ENCODE data around the gene MAP1LC3B. TPM values are rescaled to one million over a fixed set of nuclear protein-coding genes. Genes with fewer than 3 reads are reported as not detected.

Gene MAP1LC3B
- total and polyA plus RNA-seq, 2 of the 8 experiments (the other 6 are each of a cell fraction or from before 2014, with no cell fraction given): 29.5 to 48.5 TPM

DNA sequence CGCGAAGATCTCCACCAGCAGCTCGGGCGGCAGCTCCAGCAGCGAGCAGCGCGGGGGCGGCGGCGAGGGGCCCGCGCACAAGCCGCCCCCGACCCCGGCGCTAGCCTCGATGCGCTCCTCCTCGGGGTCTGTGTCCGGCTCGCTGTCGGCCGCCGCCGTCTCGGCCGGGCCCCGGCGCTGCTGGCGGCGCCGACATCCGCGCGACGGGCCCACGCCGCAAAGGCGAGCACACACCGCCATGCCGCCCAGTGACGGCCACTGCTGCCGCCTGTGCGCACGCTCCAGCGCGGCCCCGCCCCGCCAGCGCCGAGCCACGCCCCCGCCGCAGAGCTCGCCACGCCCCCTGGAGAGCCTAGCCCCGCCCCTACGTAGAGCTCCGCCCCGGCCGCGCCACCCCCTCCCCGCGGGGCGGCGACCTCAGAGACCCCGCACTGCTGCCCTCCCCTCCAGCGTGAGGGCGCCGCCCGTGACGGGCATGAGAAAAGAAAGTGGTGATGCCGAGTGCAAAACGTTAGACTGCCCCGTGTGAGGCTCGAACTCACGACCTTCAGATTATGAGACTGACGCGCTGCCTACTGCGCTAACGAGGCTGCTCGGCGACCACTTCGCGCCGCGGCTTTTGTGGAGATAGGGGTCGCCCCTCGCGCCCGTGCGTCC, 8.5 kb upstream of the MAP1LC3B start, which contains the start of gene FBXO31:
Gene FBXO31, minus strand, starts transcription at position 272 of the 657 bp plus-strand sequence. Its CDS starts 32 bp downstream, at position 240.
- no peaks in the 10 kb centered on the region for H3K36me3 ChIP-seq (ENCODE audit: control insufficient read depth in 2 of 4, insufficient read depth in 4 of 4, low read length in 3 of 4)
- no peak within 1 kb of the TSS for H2BK120ac ChIP-seq (replicated peaks; ENCODE audit: low read depth, low read length)
- H2AFZ ChIP-seq (ENCODE audit: low read length): no peak within 1 kb of the TSS; the same call in 1 of the 2 replicates
- peak within 1 kb of the TSS; percentile 85 for H4K91ac ChIP-seq (replicated peaks; ENCODE audit: insufficient read length, low read length)
- peaks cover 4 to 6% (median 5%) of the 10 kb centered on the region in 4 experiments; a peak in 4 of 7 replicates for H3K4me1 ChIP-seq (replicated peaks in 1 of 4; ENCODE audit: control insufficient read depth in 3 of 4, insufficient read depth in 4 of 4, low read length in 3 of 4)
- H2BK20ac ChIP-seq (ENCODE audit: low read length): no peak within 1 kb of the TSS
- peak within 1 kb of the TSS; percentile 91; the same call in 1 of the 2 replicates for H4K8ac ChIP-seq (ENCODE audit: extremely low read depth, insufficient read depth, low read length)
- H3K9me3 ChIP-seq (ENCODE audit: insufficient read depth in 2 of 2, low read depth in 1 of 2, low read length in 1 of 2): no peaks in the 10 kb centered on the region
- H3K27me3 ChIP-seq (replicated peaks in 1 of 4; ENCODE audit: control insufficient read depth in 3 of 4, extremely low read depth in 1 of 4, insufficient read depth in 3 of 4, low read length in 3 of 4): no peaks in the 10 kb centered on the region
- H3K27ac ChIP-seq (ENCODE audit: low read depth, low read length): peak within 1 kb of the TSS; percentile 71; the same call in 1 of the 2 replicates
- no peak within 1 kb of the TSS for H2BK15ac ChIP-seq (ENCODE audit: low read length)
- H4K20me1 ChIP-seq (replicated peaks in 1 of 2; ENCODE audit: control insufficient read depth in 1 of 2, insufficient read depth in 2 of 2, low read length in 2 of 2): peaks cover 4 to 15% of the 10 kb centered on the region in 2 experiments
- no peak within 1 kb of the TSS for H2AK5ac ChIP-seq (ENCODE audit: low read depth, low read length)
- H3K79me1 ChIP-seq (ENCODE audit: low read depth, low read length): peaks cover 5% of the 10 kb centered on the region
- ChIA-PET POLR2A (ENCODE audit: partially characterized antibody) (interaction anchor here (1.0 to 3.0 kb wide), 8 partner anchors 10 to 78 kb away, joined by 3 to 31 read pairs (median 4); partner anchors contain the start of genes C16orf95 and MAP1LC3B), CTCF (ENCODE audit: partially characterized antibody) (interaction anchor here (1.0 to 2.6 kb wide), 7 partner anchors 11 to 192 kb away, joined by 3 to 8 read pairs (median 4); no protein-coding TSS in a partner anchor)
- no peak within 1 kb of the TSS for H3K56ac ChIP-seq (replicated peaks; ENCODE audit: insufficient read length, low read depth, low read length)
- no peak within 1 kb of the TSS for H3K23ac ChIP-seq (ENCODE audit: insufficient read length)
- no peak within 1 kb of the TSS for H3K4ac ChIP-seq (replicated peaks; ENCODE audit: insufficient read length, low read depth, low read length)
- FAIRE-seq: no peak
- H3K23me2 ChIP-seq (ENCODE audit: low read depth, low read length): peaks cover 7% of the 10 kb centered on the region; the same call in 1 of the 2 replicates
- peaks cover 0 to 30% of the 10 kb centered on the region in 2 experiments; a peak in 3 of 4 replicates for H3K79me2 ChIP-seq (ENCODE audit: control insufficient read depth in 1 of 2, insufficient read depth in 2 of 2, low read length in 2 of 2)
- H3K14ac ChIP-seq (ENCODE audit: insufficient read length): no peak within 1 kb of the TSS
- peak within 1 kb of the TSS; percentile 74 for H4K5ac ChIP-seq (ENCODE audit: insufficient read length, low read depth, low read length)
- H2BK5ac ChIP-seq (ENCODE audit: low read depth, low read length): peak within 1 kb of the TSS; percentile 27
- WGBS, 2 experiments (ENCODE audit: extremely low coverage in 1 of 2, insufficient coverage in 1 of 2, insufficient read length in 1 of 2, insufficient replicate concordance in 2 of 2, low coverage in 1 of 2, low lambda C conversion rate in 2 of 2, missing lambda C conversion rate in 1 of 2): 3% methylated on average over 60 of the region's 92 CpGs; no CpG with 5 or more reads in 1 of the 2 experiments
- H3K4me2 ChIP-seq (ENCODE audit: insufficient read depth in 1 of 2, low read depth in 2 of 2, low read length in 2 of 2): peak within 1 kb of the TSS; percentile 67 to 87
- H3K9ac ChIP-seq (replicated peaks in 1 of 4; ENCODE audit: extremely low read depth in 1 of 4, low read depth in 3 of 4, low read length in 3 of 4): peak within 1 kb of the TSS; percentile 59 to 72 (median 68)
- 0 out of 2 replicates have a peak within 1 kb of the TSS, but pooled peaks have one; percentile 39 for H2BK12ac ChIP-seq (ENCODE audit: low read depth, low read length)
- H3K4me3 ChIP-seq (ENCODE audit: extremely low read depth in 1 of 4, insufficient read depth in 2 of 4, low read depth in 3 of 4, low read length in 4 of 4): peak within 1 kb of the TSS; percentile 74 to 87 (median 76)
- H3K18ac ChIP-seq (ENCODE audit: extremely low read depth, low read length): peak within 1 kb of the TSS; percentile 60
- DNase-seq (ENCODE audit: low read depth in 1 of 2, low spot score in 2 of 2): peak; percentile 91 to 98
- TF ChIP-seq BRCA1 (IDR thresholded peaks at IDR 0.05; ENCODE audit: low read depth, low read length) (no peak; the same call in 1 of the 2 replicates), RXRA (IDR thresholded peaks at IDR 0.05; ENCODE audit: insufficient read depth, low read depth, low read length) (no peak), SIN3A (conservative IDR thresholded peaks at IDR 0.05 in 1 of 2, IDR thresholded peaks at IDR 0.05 in 1 of 2; ENCODE audit: low read depth in 1 of 2, low read length in 2 of 2) (no peak), MAFK (IDR thresholded peaks at IDR 0.05; ENCODE audit: low read depth, low read length) (peak; percentile 85; the same call in 1 of the 2 replicates), KDM1A (IDR thresholded peaks at IDR 0.05; ENCODE audit: borderline replicate concordance, low read length) (0 out of 2 replicates have a peak, but pooled peaks have one; percentile 32), KDM4A (IDR thresholded peaks at IDR 0.05; ENCODE audit: low read depth, low read length, severe bottlenecking) (no peak), SP1 (IDR thresholded peaks at IDR 0.05; ENCODE audit: low read depth, low read length) (no peak; the same call in 1 of the 2 replicates), SP4 (IDR thresholded peaks at IDR 0.05; ENCODE audit: low read length) (peak; percentile 91; the same call in 1 of the 2 replicates)
- TF ChIP-seq, protein P1, sequence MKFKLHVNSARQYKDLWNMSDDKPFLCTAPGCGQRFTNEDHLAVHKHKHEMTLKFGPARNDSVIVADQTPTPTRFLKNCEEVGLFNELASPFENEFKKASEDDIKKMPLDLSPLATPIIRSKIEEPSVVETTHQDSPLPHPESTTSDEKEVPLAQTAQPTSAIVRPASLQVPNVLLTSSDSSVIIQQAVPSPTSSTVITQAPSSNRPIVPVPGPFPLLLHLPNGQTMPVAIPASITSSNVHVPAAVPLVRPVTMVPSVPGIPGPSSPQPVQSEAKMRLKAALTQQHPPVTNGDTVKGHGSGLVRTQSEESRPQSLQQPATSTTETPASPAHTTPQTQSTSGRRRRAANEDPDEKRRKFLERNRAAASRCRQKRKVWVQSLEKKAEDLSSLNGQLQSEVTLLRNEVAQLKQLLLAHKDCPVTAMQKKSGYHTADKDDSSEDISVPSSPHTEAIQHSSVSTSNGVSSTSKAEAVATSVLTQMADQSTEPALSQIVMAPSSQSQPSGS (IDR thresholded peaks at IDR 0.05; ENCODE audit: low read length): no peak
